ENCODE data around the gene CRHR2.

The CRHR2 gene

DNA sequence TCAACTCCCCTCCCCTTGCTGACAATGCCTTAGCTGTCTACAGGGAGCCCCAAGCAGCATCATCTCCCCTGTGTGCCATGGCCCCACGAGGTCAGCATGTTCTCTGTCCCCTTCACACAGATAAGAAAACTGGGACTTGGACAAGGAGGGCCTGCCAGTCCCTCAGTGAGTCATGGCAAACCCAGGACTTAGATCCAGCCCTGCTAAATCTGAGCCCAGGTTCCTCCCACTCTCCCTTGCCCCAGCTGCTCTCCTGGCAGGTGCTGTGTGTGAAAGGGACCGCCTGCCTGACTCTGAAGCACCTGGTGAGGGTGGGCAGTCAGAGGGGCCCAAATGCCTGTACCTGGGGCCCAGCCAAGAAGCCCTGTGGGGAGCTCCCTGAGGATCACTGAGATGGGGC lies 7.4 kb downstream of the CRHR2 start:
- DNase-seq, result no peak

DNA sequence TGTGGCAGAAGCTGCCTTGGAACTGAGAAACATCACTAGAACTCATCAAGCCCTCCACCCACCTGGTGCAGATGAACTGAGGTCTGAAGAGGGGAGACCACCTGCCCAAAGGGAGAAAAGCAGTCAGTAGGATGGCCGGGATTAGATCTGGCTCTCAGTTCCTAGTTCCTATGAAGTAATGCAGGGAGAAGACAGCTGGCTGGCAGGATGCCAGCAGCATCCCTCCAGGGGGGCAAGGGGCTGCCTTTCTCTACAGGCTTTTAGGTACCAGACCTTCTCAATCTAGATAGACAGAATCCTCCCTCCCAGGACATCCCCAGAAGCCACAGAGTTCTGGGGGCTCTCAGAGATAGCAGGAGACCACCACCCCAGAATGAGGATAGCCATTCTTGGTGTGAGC lies 7.8 kb downstream of the CRHR2 start:
- no peak for DNase-seq

GRCh38 chr7:30671793-30672465 lies 10.3 kb downstream of the CRHR2 start:
- peak; percentile 26 for DNase-seq

GRCh38 chr7:30668102-30668501 lies 14.2 kb downstream of the CRHR2 start:
- DNase-seq, result no peak

- no peak for DNase-seq
These were observed 15.1 kb downstream of the CRHR2 start for GRCh38 chr7:30667172-30667571.

DNA sequence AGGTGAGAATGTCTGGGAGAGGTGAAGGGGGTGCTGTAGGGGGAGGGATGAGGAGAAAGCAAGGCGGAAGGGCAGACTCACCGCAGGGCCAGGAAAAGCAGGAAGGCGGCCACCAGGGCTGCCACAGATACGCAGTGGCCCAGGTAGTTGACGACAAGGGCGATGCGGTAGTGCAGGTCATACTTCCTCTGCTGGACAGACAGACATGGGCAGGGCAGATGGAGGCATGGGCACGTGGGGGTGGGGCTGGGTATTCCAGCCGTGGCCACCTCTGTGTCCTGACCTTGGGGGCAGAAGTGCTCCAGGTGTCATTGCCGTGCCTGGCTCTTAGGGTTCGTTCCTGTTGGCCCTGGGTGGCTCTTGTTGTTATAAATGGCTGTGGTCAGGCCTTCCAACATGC lies 16.8 kb downstream of the CRHR2 start:
- DNase-seq, result no peak

GRCh38 chr7:30665043-30665442 lies 17.2 kb downstream of the CRHR2 start:
- DNase-seq, result no peak

DNA sequence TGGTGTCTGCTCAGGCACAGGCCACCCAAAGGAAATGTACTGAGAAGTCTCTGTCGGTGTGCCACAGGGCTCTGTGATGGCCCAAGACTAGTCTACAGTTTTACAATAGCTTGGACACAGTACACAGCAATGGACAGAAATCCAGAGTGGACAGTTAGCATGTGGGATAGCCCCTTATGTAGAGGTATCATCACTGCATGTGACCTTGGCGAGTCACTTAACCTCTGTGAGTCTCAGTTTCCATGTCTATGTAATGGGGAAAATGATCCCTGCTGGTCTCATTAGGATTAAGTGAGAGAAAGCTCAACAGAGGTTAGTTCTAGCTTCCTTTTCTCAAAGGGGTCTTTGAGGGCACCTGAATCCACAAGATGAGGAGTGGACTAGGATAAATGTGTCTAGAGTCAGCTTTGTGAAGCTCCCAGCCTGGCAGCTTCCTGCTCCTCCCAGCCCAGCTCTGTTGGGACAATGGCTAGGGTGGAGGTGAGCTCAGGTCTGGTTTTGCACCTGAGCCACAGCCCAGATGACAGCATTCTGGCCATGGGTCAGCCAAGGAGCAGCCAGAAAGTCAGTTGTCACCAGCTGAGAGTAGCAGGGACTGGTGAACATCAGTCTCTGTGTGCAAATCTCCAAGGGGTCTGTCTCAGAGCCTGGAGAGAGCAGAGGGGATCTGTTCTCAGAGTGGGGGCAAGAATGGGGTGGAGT lies 17.9 kb downstream of the CRHR2 start:
- DNase-seq, result no peak

- no peak for DNase-seq
These were observed 18.8 kb downstream of the CRHR2 start for GRCh38 chr7:30663414-30663813.

GRCh38 chr7:30662431-30662939 lies 19.8 kb downstream of the CRHR2 start:
- no peak for DNase-seq

DNA sequence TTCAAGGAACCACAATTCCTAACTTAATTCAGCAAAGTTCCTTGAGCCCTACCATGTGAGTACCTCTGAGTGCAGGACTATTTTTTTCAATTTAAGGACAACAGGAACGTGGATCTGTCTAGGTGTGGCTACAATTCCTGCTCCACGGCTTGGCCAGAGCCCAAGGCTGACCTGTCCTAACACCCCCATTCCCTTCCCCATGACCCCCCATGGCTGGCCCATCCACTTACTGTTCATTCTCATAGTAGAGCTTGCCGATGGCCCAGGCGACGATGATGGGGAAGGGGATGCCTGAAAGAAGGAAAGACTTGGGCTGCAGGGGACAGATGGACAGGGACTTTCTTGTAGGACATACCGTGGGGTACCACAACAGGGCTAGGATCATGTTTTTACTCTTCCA lies 20.3 kb downstream of the CRHR2 start:
- DNase-seq, result no peak

- DNase-seq, result no peak
These were observed 21.7 kb downstream of the CRHR2 start for GRCh38 chr7:30660331-30661255.

DNA sequence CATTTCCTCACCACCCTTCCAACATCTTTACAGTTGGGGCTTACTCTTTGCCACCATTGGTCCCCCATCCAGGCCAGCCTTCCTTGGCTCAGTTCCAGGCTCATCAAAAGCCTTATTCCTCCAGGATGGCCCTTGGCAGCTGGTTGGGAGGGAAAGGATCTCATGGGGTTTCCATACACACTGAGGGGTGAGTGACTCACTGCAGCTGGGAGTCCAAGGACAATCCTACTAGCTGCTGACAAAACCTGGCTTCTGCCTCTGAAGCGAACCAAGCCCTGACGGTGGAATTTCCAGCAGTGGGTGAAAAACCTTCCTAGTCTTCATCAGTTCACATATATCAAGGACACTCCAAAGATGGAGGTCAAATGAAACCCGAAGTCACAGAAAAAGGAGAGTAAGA lies 22.9 kb downstream of the CRHR2 start:
- no peak for DNase-seq

DNA sequence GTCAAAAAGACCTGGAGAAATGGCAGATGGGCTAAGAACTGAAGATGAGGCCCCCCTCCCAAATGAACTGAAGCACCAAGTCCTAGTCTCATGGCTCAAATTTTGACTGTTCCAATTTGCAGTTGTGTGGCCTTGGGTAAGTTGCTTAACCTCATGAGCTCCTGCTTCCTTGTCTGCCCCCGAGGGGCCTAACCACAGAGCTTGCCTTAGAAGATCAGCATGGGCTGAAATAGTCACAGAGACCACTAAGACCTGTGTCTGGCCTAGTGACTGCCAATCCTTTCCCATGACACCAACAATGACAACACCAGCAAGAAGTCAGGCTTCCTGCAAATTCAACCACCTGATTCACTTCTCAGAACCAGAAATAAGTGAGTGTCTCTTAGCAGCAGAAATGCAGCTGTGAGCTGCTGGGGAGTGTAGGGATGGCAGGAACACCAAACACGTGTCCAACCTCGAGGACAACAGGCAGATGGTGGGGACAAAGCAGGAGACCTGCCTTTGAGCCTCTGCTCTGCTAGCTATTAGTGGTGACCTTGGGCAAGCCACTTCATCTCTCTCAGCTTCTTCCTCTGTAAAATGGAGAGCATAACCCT lies 23.7 kb downstream of the CRHR2 start:
- no peak for DNase-seq

GRCh38 chr7:30657131-30657530 lies 25.1 kb downstream of the CRHR2 start:
- DNase-seq, result no peak

GRCh38 chr7:30656006-30656957 lies 26.0 kb downstream of the CRHR2 start:
- no peak for DNase-seq

- DNase-seq, result no peak
These were observed 26.9 kb downstream of the CRHR2 start for GRCh38 chr7:30655096-30655970.

DNA sequence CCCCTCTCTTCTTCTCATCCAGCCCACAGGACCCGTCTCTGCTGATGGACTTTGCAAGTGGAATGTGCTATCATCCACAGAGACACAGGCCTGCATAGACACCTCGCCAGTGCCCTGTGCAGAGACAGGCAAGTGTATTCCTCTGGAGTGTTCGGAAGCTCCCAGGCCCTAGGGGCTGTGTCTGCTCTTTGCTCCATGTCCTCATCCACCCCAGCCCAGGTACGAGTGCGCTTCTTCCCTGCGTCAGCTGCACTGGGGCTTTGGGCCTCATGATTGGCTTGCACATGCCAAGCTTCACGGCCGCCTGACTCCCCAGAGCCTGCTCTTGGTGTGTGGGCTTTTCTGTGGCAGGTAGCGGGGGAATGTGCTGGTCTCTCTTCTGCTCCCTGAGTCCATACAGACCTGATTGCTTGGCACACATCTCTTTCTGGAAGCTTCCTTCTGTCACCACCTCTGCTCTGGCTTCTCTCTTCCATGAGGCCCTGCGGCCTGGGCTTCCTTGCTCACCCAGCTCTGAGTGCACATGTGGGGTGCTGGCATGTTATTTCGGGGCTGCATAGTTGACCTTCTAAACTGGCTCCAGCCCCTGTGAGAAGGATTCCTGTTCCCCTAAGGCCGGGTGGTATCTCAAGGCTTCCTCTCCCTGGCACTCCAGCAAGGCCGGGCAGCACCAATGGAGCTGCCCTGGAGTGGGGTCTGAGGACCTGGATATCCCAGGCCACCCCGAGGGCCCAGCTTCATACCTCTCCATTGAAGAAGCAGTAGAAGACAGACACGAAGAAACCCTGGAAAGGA lies 27.8 kb downstream of the CRHR2 start:
- DNase-seq, result no peak

GRCh38 chr7:30652698-30653641 lies 29.3 kb downstream of the CRHR2 start:
- no peak for DNase-seq

Measured in activated CD4-positive, alpha-beta T cell treated with anti-CD3 and anti-CD28 coated beads, Interleukin-2, amount 50 U/mL, for 48 hours (primary cell).